LNCaP clone FGC (cell line): ENCODE data around the gene STARD13.
"Not testable (repeated sequence)": the region's sequence is repeated elsewhere in the genome, so short reads cannot be mapped to it uniquely, and the experiment has no call there.

Experiments
- DNase-seq: peaks from one replicate; pipeline ENCODE4 v3.0.0-alpha.2; 2011; ENCODE audit warnings: low read depth
- H3K4me3 ChIP-seq: 2 replicates; pipeline ENCODE4 v1.5.1; 2011; ENCODE audit warnings: mild to moderate bottlenecking, low read depth, low read length, control low read depth
- TF ChIP-seq, protein P1 (sequence below): IDR thresholded peaks from 2 replicates; pipeline ENCODE4 v1.5.1; 2012; ENCODE audit warnings: mild to moderate bottlenecking; ENCODE audit not compliant: control insufficient read depth, insufficient read depth; ENCODE audit errors: extremely low read depth

STARD13 gene

DNA sequence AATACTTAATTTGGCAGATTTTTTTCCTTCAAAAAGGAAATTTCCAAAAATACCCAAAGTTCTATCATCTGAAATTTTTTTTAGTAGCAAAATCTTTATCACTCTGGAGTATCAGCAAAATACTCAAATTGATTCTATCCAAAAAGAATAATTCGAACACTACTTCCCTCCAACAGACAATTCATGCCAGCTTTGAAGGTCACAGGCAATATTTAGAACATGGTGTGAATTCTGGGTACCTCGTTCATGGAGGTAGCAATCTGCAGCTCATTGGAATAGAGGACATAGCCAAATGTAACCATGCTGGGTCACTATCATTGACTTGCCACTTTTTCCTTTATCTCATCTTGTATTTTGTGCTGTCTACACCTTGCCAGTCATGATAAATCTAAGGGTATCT lies 119.8 kb downstream of the STARD13 start:
- TF ChIP-seq, protein P1, sequence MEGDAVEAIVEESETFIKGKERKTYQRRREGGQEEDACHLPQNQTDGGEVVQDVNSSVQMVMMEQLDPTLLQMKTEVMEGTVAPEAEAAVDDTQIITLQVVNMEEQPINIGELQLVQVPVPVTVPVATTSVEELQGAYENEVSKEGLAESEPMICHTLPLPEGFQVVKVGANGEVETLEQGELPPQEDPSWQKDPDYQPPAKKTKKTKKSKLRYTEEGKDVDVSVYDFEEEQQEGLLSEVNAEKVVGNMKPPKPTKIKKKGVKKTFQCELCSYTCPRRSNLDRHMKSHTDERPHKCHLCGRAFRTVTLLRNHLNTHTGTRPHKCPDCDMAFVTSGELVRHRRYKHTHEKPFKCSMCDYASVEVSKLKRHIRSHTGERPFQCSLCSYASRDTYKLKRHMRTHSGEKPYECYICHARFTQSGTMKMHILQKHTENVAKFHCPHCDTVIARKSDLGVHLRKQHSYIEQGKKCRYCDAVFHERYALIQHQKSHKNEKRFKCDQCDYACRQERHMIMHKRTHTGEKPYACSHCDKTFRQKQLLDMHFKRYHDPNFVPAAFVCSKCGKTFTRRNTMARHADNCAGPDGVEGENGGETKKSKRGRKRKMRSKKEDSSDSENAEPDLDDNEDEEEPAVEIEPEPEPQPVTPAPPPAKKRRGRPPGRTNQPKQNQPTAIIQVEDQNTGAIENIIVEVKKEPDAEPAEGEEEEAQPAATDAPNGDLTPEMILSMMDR = no peak
- no peak overlapping the region for H3K4me3 ChIP-seq
- DNase-seq = no peak

DNA sequence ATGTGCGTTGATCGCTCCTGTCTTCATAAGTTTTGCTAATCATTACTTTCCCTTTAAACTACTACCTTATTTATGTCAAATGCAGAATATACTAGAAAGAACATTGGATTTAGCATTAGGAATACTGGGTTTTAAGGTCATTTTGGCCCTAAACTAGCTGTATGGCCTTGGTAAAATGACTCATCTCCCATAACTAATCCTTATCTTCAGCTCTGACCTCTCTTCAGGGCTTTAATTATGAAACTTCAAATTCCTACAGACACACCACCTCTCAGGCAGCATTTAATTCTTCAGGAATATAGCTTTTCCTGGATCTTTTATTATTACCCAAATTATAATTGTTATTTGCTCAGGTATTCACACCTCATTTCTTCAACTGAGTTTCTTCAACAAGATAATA lies 121.2 kb downstream of the STARD13 start:
- H3K4me3 ChIP-seq = no peak overlapping the region
- TF ChIP-seq, protein P1 = no peak
- no peak for DNase-seq

DNA sequence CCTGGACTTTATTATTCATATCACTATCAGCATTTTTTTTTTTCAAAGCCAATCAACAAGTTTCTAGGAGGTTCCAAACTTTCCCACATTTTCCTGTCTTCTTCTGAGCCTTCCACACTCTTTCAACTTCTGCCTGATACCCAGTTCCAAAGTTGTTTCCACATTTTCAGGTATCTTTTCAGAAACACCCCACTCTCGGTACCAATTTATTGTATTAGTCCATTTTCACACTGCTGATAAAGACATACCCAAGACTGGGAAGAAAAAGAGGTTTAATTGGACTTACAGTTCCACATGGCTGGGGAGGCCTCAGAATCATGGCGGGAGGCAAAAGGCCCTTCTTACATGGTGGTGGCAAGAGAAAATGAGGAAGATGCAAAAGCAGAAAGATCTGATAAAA lies 122.8 kb downstream of the STARD13 start:
- not testable (repeated sequence) for DNase-seq, H3K4me3 ChIP-seq

DNA sequence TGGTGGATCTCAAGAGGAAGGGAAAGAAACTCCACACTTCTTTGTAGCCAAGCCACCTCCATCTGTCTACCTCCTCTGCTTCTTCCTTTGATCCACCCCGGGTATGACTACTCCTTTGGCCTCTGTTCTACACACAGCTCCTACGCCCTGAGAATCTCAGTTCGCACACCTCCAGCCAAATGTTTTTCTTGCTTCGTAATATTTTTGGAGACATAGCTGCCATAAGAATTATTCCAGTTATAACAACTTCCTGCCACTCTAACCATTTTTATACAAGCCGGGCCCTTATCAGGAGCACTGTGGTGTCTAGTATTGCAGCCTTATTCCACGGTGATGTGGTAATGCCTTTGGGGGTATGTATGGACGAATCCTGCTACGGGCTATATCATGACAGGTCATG lies 126.7 kb downstream of the STARD13 start:
- no peak overlapping the region for H3K4me3 ChIP-seq
- TF ChIP-seq, protein P1 = no peak
- no peak for DNase-seq

DNA sequence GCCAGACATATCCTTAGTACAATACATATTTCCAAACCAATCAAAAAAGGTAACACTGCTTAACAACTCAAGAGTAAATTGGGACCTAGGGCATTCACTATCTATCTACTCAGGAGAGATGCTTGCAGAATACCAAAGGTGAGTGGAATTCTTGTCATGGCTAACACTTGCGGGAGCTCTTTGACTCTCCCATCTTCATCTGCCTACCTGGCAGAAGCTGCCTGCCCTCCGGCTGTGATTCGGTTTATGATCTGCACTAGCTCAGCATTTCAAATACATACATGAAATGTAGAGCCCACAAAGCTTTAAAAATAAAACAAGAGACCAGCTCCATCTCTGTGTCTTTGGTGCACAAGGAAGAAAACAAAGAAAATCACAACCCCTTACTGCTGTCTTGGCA lies 127.3 kb downstream of the STARD13 start:
- DNase-seq = no peak
- no peak overlapping the region for H3K4me3 ChIP-seq
- TF ChIP-seq, protein P1 = no peak

DNA sequence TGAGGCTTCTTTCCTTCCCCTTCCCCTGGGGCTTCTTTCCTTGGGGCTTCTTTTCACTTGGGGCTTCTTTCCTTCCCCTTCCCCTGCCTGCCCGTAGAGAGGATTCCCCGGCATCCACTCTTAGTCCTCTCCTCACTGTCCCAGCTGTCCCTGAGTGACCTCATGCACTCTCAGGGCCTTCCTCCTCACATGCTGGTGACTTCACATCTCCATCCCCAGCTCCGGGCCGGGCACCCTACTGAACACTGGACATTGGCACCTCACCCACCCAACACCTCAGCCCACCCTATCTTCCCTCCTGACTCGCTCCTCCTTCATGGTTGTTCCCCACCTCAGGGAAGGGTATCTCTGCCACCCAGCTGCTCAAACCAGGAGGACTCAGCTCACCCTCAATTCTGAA lies 130.6 kb downstream of the STARD13 start:
- TF ChIP-seq, protein P1 = no peak
- H3K4me3 ChIP-seq = no peak overlapping the region

DNA sequence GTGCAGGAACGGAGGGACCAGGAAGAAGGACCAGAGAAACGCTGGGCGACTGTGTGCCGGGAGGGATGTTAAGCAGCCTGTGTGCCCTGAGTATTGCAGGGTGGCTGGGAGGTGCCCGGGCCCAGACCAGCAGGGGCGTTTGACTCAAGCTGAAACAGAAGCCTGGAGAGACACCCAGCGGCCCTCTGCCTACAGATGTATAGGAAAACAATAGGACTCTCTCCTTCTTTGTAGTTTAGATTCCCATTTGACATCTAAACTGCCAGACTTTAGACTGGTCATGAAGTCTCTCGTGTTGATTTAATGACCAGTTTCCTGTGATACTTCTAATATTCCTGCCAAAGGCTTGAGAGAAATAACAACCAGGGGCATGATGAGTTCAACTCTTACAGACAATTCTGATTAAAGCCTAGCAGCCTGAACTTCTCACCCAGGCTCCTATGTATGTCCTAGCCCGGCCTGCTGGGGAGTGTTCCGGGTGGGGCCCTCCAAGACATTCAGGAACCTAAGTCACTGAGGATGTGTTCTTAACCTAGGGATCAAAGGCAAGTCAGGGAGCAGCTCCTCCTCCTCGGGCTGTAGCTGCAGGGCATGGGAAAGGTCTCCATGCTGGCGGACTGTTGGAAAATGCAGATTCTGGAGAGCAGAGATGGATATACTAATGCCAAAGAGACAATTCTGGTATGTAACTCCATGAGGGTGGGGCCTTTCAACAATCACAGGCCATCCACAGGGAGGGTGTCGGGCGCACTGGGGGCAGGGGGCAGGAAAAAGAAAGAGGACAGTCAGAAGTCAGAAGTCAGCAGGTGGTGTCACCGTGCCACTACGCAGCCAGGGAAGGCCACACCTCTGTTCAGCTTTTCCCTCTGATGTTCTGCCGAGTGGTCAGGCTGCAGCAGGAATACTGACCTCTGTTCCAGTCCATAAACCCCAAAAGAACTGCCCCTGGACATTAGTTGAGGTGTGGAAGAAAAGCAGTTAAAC lies 131.8 kb downstream of the STARD13 start:
- no peak overlapping the region for H3K4me3 ChIP-seq
- TF ChIP-seq, protein P1 = no peak
- DNase-seq = no peak

More for the DNA sequence above, 130.6 kb downstream of the STARD13 start:
- DNase-seq = no peak
